Skin epidermis (tissue), 12 donors: ENCODE results near the gene DCBLD1.

Experiments
- H3K27ac ChIP-seq, 21 experiments: fragments of 200-600 bp; sonication (generic) in 11 of 21; one replicate each; pipeline ENCODE4 v1.5.0; 2020; ENCODE audit warnings: mild to moderate bottlenecking in 3 of 21, inconsistent platforms in 2 of 21, moderate library complexity in 2 of 21
- H3K4me3 ChIP-seq, 7 experiments: fragments of 200-600 bp; sonication (generic) in 2 of 7; one replicate each; pipeline ENCODE4 v1.5.0; 2020; ENCODE audit warnings: inconsistent platforms in 2 of 7, mild to moderate bottlenecking in 2 of 7, moderate library complexity in 1 of 7

DCBLD1 gene

DNA sequence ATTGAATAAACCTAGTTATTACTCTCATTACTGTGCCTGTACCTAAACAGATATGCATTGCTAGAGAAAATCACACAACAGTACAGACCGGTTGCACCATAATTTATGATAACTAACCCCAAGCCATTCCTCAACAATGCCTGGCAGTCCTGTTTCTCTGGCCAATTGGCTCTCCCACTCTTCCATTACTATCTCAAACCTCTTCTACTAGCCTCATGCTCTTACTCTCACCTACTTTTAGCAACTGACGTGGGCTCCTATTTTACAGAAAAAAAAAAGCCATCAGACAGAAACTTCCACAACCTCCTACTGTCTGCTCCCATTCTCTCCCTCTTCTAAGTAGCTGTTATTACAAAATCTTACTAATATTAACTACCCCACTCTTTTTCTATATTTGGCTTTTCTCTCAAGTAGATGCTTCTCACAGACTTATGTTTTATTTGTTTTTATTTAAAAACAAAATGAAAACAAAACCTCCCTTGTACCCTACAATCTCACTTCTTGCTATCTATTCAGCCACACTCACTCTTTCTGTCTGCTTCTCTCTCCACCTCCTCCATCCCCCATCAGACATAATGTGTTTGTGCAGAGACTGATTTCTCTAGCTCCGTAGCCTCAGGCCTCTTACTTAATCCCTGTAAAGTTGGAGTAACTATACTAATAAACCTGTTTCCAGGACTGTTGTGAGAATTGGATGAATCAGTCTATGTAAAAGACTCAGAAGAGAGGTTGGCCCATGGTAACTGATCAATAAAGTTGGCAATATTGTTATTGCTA, 110.7 kb downstream of the DCBLD1 start:
- H3K27ac ChIP-seq, result no peak overlapping the region
- no peak overlapping the region for H3K4me3 ChIP-seq

DNA sequence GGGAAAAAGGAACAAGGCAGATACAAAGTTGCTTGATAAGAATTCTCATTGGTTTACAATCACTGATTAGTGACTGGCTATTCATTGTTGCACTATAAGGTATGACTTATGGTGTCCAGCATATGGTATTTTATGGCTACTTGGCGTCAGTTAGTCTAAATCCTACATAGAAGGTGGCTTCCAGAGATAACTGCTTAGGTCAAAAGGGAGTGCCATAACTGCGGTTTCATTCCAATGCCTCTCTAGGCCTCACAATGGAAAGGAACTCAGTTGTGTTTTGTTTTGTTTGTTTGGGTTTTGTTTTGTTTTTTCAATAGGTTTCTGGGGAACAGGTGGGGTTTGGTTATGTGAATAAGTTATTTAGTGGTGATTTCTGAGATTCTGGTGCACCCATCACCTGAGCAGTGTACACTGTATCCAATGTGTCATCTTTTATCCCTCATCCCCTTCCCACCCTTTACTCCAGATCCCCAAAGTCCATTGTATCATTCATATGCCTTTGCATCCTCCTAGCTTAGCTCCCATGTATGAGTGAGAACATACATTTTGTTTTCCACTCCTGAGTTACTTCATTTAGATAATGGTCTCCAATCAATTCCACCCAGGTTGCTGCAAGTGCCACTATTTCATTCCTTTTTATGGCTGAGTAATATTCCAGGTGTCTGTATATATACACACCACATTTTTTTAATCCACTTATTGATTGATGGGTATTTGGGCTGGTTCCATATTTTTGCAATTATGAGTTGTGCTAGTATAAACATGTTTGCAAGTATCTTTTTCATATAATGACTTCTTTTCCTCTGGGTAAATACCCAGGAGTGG, 112.8 kb downstream of the DCBLD1 start:
- H3K4me3 ChIP-seq, result no peak overlapping the region
- H3K27ac ChIP-seq, result no peak overlapping the region

DNA sequence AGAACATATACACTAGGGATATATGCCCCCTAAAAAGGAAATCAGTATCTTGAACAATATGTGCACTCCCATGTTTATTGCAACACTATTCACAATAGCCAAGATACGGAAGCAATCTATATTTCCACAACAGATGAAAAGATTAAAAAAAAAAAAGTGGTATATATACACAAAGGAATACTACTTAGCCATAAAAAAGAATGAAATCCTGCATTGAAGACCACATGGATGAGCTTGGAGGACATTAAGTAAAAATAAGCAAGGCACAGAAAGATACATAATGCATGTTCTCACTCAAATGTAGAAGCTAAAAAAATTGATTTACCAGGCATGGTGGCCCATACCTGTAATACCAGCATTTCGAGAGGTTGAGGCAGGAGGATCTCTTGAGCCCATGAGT, 115.3 kb downstream of the DCBLD1 start:
- no peak overlapping the region for H3K4me3 ChIP-seq
- no peak overlapping the region for H3K27ac ChIP-seq
